Activated T-cell treated with anti-CD3 and anti-CD28 coated beads, Interleukin-2, amount 50 U/mL, for 24 hours (primary cell): ENCODE measurements around the gene KCNG2.
"Not testable (repeated sequence)": the region's sequence is repeated elsewhere in the genome, so short reads cannot be mapped to it uniquely, and the experiment has no call there.

Experiments
- DNase-seq: peaks from one replicate; pipeline ENCODE4 v3.0.0-alpha.2; 2020
- H3K27ac Mint-ChIP-seq: 2 replicates; pipeline ENCODE4 v1.8.0; 2020; ENCODE audit warnings: mild to moderate bottlenecking, mixed read lengths
- H3K27me3 Mint-ChIP-seq: 2 replicates; pipeline ENCODE4 v1.8.0; 2020; ENCODE audit warnings: mixed read lengths
- H3K36me3 Mint-ChIP-seq: 2 replicates; pipeline ENCODE4 v1.8.0; 2020; ENCODE audit warnings: low read depth, mixed read lengths
- H3K4me1 Mint-ChIP-seq: 2 replicates; pipeline ENCODE4 v1.8.0; 2020; ENCODE audit warnings: low read depth, mixed read lengths
- H3K4me3 Mint-ChIP-seq: 2 replicates; pipeline ENCODE4 v1.8.0; 2020; ENCODE audit warnings: mild to moderate bottlenecking, moderate library complexity, mixed read lengths
- H3K9me3 Mint-ChIP-seq: 2 replicates; pipeline ENCODE4 v1.8.0; 2020; ENCODE audit warnings: mixed read lengths

Gene KCNG2

GRCh38 chr18:79797518-79798345 lies at the start of gene KCNG2:
Gene KCNG2 (plus strand): TSS chr18:79797938. CDS start chr18:79863668, 65,730 bp downstream.
- H3K4me3 Mint-ChIP-seq: peak within 1 kb of the TSS; percentile 51
- H3K36me3 Mint-ChIP-seq: no peaks in the 10 kb centered on the region
- H3K4me1 Mint-ChIP-seq: peaks cover 19% of the 10 kb centered on the region
- DNase-seq: peak; percentile 43
- H3K27ac Mint-ChIP-seq: no peak within 1 kb of the TSS
- H3K9me3 Mint-ChIP-seq: no peaks in the 10 kb centered on the region
- H3K27me3 Mint-ChIP-seq: peaks cover 61% of the 10 kb centered on the region

GRCh38 chr18:79748321-79749180 lies 49.2 kb upstream of the KCNG2 start:
- H3K4me3 Mint-ChIP-seq: no peak overlapping the region
- H3K9me3 Mint-ChIP-seq: no peaks in the 10 kb centered on the region
- no peak for DNase-seq
- H3K27me3 Mint-ChIP-seq: no peaks in the 10 kb centered on the region
- H3K36me3 Mint-ChIP-seq: peaks cover 68% of the 10 kb centered on the region
- no peak overlapping the region for H3K27ac Mint-ChIP-seq
- no peaks in the 10 kb centered on the region for H3K4me1 Mint-ChIP-seq

- DNase-seq: no peak
- Mint-ChIP-seq H3K36me3 (peaks cover 68% of the 10 kb centered on the region), H3K27me3 (no peaks in the 10 kb centered on the region), H3K9me3 (no peaks in the 10 kb centered on the region), H3K27ac (no peak overlapping the region), H3K4me1 (no peaks in the 10 kb centered on the region), H3K4me3 (no peak overlapping the region)
These were observed 48.2 kb upstream of the KCNG2 start for GRCh38 chr18:79749251-79750191.

GRCh38 chr18:79750980-79751571 lies 46.7 kb upstream of the KCNG2 start:
- H3K36me3 Mint-ChIP-seq: peaks cover 78% of the 10 kb centered on the region
- no peak overlapping the region for H3K4me3 Mint-ChIP-seq
- no peak overlapping the region for H3K27ac Mint-ChIP-seq
- no peaks in the 10 kb centered on the region for H3K27me3 Mint-ChIP-seq
- DNase-seq: no peak
- peaks cover under 1% of the 10 kb centered on the region for H3K9me3 Mint-ChIP-seq
- H3K4me1 Mint-ChIP-seq: no peaks in the 10 kb centered on the region

- H3K4me3 Mint-ChIP-seq, H3K27ac Mint-ChIP-seq, H3K4me1 Mint-ChIP-seq, DNase-seq, H3K27me3 Mint-ChIP-seq, H3K9me3 Mint-ChIP-seq: not testable (repeated sequence)
- peaks cover 79% of the 10 kb centered on the region for H3K36me3 Mint-ChIP-seq
These were observed 45.7 kb upstream of the KCNG2 start for GRCh38 chr18:79751918-79752578.

- Mint-ChIP-seq H3K36me3 (peaks cover 79% of the 10 kb centered on the region), H3K9me3 (peaks cover 15% of the 10 kb centered on the region)
- not testable (repeated sequence) for H3K27ac Mint-ChIP-seq, DNase-seq, H3K27me3 Mint-ChIP-seq, H3K4me3 Mint-ChIP-seq, H3K4me1 Mint-ChIP-seq
These were observed 44.8 kb upstream of the KCNG2 start for GRCh38 chr18:79752946-79753345.

- H3K27me3 Mint-ChIP-seq: no peaks in the 10 kb centered on the region
- H3K27ac Mint-ChIP-seq: no peak overlapping the region
- peaks cover 20% of the 10 kb centered on the region for H3K9me3 Mint-ChIP-seq
- no peak overlapping the region for H3K4me3 Mint-ChIP-seq
- H3K4me1 Mint-ChIP-seq: no peaks in the 10 kb centered on the region
- H3K36me3 Mint-ChIP-seq: peaks cover 80% of the 10 kb centered on the region
- DNase-seq: no peak
These were observed 44.3 kb upstream of the KCNG2 start for GRCh38 chr18:79753391-79753851.

GRCh38 chr18:79754022-79754761 lies 43.5 kb upstream of the KCNG2 start:
- Mint-ChIP-seq H3K4me1 (no peaks in the 10 kb centered on the region), H3K4me3 (no peak overlapping the region), H3K9me3 (peaks cover 26% of the 10 kb centered on the region), H3K27ac (no peak overlapping the region), H3K27me3 (no peaks in the 10 kb centered on the region), H3K36me3 (peaks cover 73% of the 10 kb centered on the region)
- no peak for DNase-seq

GRCh38 chr18:79754831-79755351 lies 42.8 kb upstream of the KCNG2 start:
- Mint-ChIP-seq H3K4me3 (no peak overlapping the region), H3K36me3 (peaks cover 66% of the 10 kb centered on the region), H3K9me3 (peaks cover 30% of the 10 kb centered on the region), H3K4me1 (no peaks in the 10 kb centered on the region), H3K27ac (no peak overlapping the region), H3K27me3 (no peaks in the 10 kb centered on the region)
- no peak for DNase-seq

- no peak overlapping the region for H3K27ac Mint-ChIP-seq
- H3K36me3 Mint-ChIP-seq: peaks cover 61% of the 10 kb centered on the region
- no peak for DNase-seq
These were observed 42.1 kb upstream of the KCNG2 start for GRCh38 chr18:79755496-79756142.

GRCh38 chr18:79756143-79756500 lies 41.6 kb upstream of the KCNG2 start:
- Mint-ChIP-seq H3K9me3 (peaks cover 42% of the 10 kb centered on the region), H3K4me3 (no peak overlapping the region), H3K27me3 (no peaks in the 10 kb centered on the region), H3K27ac (no peak overlapping the region), H3K36me3 (peaks cover 61% of the 10 kb centered on the region), H3K4me1 (no peaks in the 10 kb centered on the region)
- no peak for DNase-seq

More at GRCh38 chr18:79755496-79756142, 42.1 kb upstream of the KCNG2 start:
- H3K9me3 Mint-ChIP-seq: peaks cover 38% of the 10 kb centered on the region
- H3K27me3 Mint-ChIP-seq: no peaks in the 10 kb centered on the region
- H3K4me3 Mint-ChIP-seq: no peak overlapping the region
- H3K4me1 Mint-ChIP-seq: no peaks in the 10 kb centered on the region

- Mint-ChIP-seq H3K36me3 (peaks cover 56% of the 10 kb centered on the region), H3K4me3 (no peak overlapping the region), H3K27ac (no peak overlapping the region), H3K4me1 (no peaks in the 10 kb centered on the region), H3K27me3 (no peaks in the 10 kb centered on the region), H3K9me3 (peaks cover 47% of the 10 kb centered on the region)
- DNase-seq: no peak
These were observed 40.9 kb upstream of the KCNG2 start for GRCh38 chr18:79756826-79757225.
